GM23338 (cell line): ENCODE data around the gene MAZ. TPM values are rescaled to one million over a fixed set of nuclear protein-coding genes. Genes with fewer than 3 reads are reported as not detected.

Experiments used
- ATAC-seq: fragments of 200-7000 bp; cut with Tn5 transposase; 3 replicates; pipeline ENCODE4 v1.9.1; 2020
- DNase-seq: peaks from one replicate; pipeline ENCODE4 v3.0.0-alpha.2; 2015; ENCODE audit warnings: low spot score
- H2AFZ ChIP-seq: fragments of 200-600 bp; sonication (generic); 2 replicates; pipeline ENCODE4 v1.8.0; 2016; ENCODE audit warnings: antibody characterized with exemption, mild to moderate bottlenecking, moderate library complexity
- H3F3A ChIP-seq: fragments of 200-600 bp; sonication (generic); replicated peaks from 2 replicates; pipeline ENCODE4 v1.8.0; 2017; ENCODE audit warnings: antibody characterized with exemption, mixed run types, low read depth
- H3K27ac ChIP-seq: fragments of 200-600 bp; sonication (generic); 2 replicates; pipeline ENCODE4 v1.6.1; 2016; ENCODE audit warnings: low read depth
- H3K27me3 ChIP-seq: fragments of 200-600 bp; sonication (generic); 2 replicates; pipeline ENCODE4 v1.8.0; 2016; ENCODE audit warnings: mild to moderate bottlenecking, mixed run types, moderate library complexity; ENCODE audit not compliant: insufficient read depth
- H3K36me3 ChIP-seq: fragments of 200-600 bp; sonication (generic); 2 replicates; pipeline ENCODE4 v1.8.0; 2016; ENCODE audit warnings: mild to moderate bottlenecking; ENCODE audit not compliant: insufficient read depth
- H3K4me1 ChIP-seq: fragments of 200-600 bp; sonication (generic); 2 replicates; pipeline ENCODE4 v1.8.0; 2016; ENCODE audit warnings: mild to moderate bottlenecking, moderate library complexity; ENCODE audit not compliant: insufficient read depth
- H3K4me2 ChIP-seq: fragments of 200-600 bp; sonication (generic); 2 replicates; pipeline ENCODE4 v1.7.1; 2017; ENCODE audit warnings: mixed run types
- H3K4me3 ChIP-seq: fragments of 200-600 bp; sonication (generic); 2 replicates; pipeline ENCODE4 v1.6.1; 2016; ENCODE audit warnings: mixed run types
- H3K79me2 ChIP-seq: fragments of 200-600 bp; sonication (generic); replicated peaks from 2 replicates; pipeline ENCODE4 v1.8.0; 2017; ENCODE audit warnings: mild to moderate bottlenecking; ENCODE audit not compliant: insufficient read depth
- H3K9me2 ChIP-seq: fragments of 200-600 bp; sonication (generic); 2 replicates; pipeline ENCODE4 v1.8.0; 2017; ENCODE audit not compliant: insufficient read depth
- H4K20me1 ChIP-seq: fragments of 200-600 bp; sonication (generic); replicated peaks from 2 replicates; pipeline ENCODE4 v1.8.0; 2017; ENCODE audit warnings: mild to moderate bottlenecking; ENCODE audit not compliant: insufficient read depth
- H3K27ac Mint-ChIP-seq: 2 replicates; pipeline ENCODE4 v1.8.0; 2020; ENCODE audit warnings: inconsistent platforms, mild to moderate bottlenecking, moderate library complexity, mixed read lengths
- H3K27me3 Mint-ChIP-seq: 3 replicates; pipeline ENCODE4 v1.8.0; 2022; ENCODE audit warnings: low read depth, mild to moderate bottlenecking, moderate library complexity, mixed read lengths, inconsistent platforms; ENCODE audit not compliant: insufficient read depth, poor library complexity
- H3K36me3 Mint-ChIP-seq: 3 replicates; pipeline ENCODE4 v1.8.0; 2021; ENCODE audit warnings: low read depth, mild to moderate bottlenecking, inconsistent platforms, moderate library complexity, mixed read lengths
- H3K4me1 Mint-ChIP-seq: 3 replicates; pipeline ENCODE4 v1.8.0; 2020; ENCODE audit warnings: mild to moderate bottlenecking, inconsistent platforms, mixed read lengths
- H3K4me3 Mint-ChIP-seq: 3 replicates; pipeline ENCODE4 v1.8.0; 2021; ENCODE audit warnings: moderate library complexity, mild to moderate bottlenecking, inconsistent platforms, mixed read lengths
- H3K9me3 Mint-ChIP-seq: 3 replicates; pipeline ENCODE4 v1.8.0; 2020; ENCODE audit warnings: moderate library complexity, mild to moderate bottlenecking, inconsistent platforms, mixed read lengths
- CREB1 ChIP-seq: fragments of 250-450 bp; sonication (Bioruptor Pico); IDR thresholded peaks from 2 replicates; pipeline ENCODE4 v1.5.0; 2020; ENCODE audit warnings: low read depth, mild to moderate bottlenecking, moderate library complexity
- EZH2 ChIP-seq: fragments of 200-600 bp; sonication (generic); IDR thresholded peaks from one replicate; pipeline ENCODE4 v1.8.0; 2017; ENCODE audit warnings: antibody characterized with exemption, mild to moderate bottlenecking, low read depth; ENCODE audit not compliant: unreplicated experiment
- EZH2phosphoT487 ChIP-seq: fragments of 200-600 bp; sonication (generic); IDR thresholded peaks from one replicate; pipeline ENCODE4 v1.8.1; 2018; ENCODE audit warnings: antibody characterized with exemption; ENCODE audit not compliant: unreplicated experiment
- JUNB ChIP-seq: IDR thresholded peaks from one replicate; pipeline ENCODE4 v1.6.1; 2016; ENCODE audit warnings: antibody characterized with exemption; ENCODE audit not compliant: unreplicated experiment
- NANOG ChIP-seq: IDR thresholded peaks from 2 replicates; pipeline ENCODE4 v1.6.1; 2016; ENCODE audit warnings: antibody characterized with exemption, borderline replicate concordance
- POLR2AphosphoS5 ChIP-seq: IDR thresholded peaks from 2 replicates; pipeline ENCODE4 v1.6.1; 2016; ENCODE audit warnings: antibody characterized with exemption, low read depth
- STAT1 ChIP-seq: IDR thresholded peaks from one replicate; pipeline ENCODE4 v1.6.1; 2016; ENCODE audit warnings: antibody characterized with exemption; ENCODE audit not compliant: unreplicated experiment
- ZNF114 ChIP-seq: fragments of 250-450 bp; sonication (Bioruptor Pico); IDR thresholded peaks from 2 replicates; pipeline ENCODE4 v1.5.0; 2020; ENCODE audit warnings: mild to moderate bottlenecking, moderate library complexity
- ZNF331 ChIP-seq: fragments of 250-450 bp; sonication (Bioruptor Pico); IDR thresholded peaks from 2 replicates; pipeline ENCODE4 v1.5.0; 2020; ENCODE audit warnings: low read depth, mild to moderate bottlenecking, moderate library complexity
- polyA plus RNA-seq: library from polyadenylated mRNA; unstranded; fragments of >200 nt; fragmentation: Nextera tagmentation; extraction: Ambion mirVana; gene quantifications from 2 replicates; pipeline ENCODE4 v1.2.1, GENCODE V29; 2016
- total RNA-seq: library from RNA; depleted of rRNA; stranded (reverse); fragments of >200 nt; shearing (Covaris generic); gene quantifications from 2 replicates; pipeline ENCODE4 v1.2.3, GENCODE V29; 2014
- TF ChIP-seq, protein P1 (sequence below), 2 experiments: fragments of 200-600 bp in 1 of 2; sonication (generic) in 1 of 2; conservative IDR thresholded peaks; 2 replicates each; pipeline versions ENCODE4 v1.5.1 to v1.6.1; 2016 to 2017; ENCODE audit warnings: antibody characterized with exemption in 2 of 2, low read depth in 2 of 2, mild to moderate bottlenecking in 2 of 2, moderate library complexity in 1 of 2
- TF ChIP-seq, protein P2 (sequence below): IDR thresholded peaks from 2 replicates; pipeline ENCODE4 v1.6.1; 2016; ENCODE audit warnings: antibody characterized with exemption
- TF ChIP-seq, protein P3 (sequence below): fragments of 250-450 bp; sonication (Bioruptor Pico); IDR thresholded peaks from 2 replicates; pipeline ENCODE4 v1.5.0; 2020; ENCODE audit warnings: mild to moderate bottlenecking, moderate library complexity

The MAZ gene
- total and polyA plus RNA-seq, 2 experiments from 2014 or later = 155 to 270 TPM

DNA sequence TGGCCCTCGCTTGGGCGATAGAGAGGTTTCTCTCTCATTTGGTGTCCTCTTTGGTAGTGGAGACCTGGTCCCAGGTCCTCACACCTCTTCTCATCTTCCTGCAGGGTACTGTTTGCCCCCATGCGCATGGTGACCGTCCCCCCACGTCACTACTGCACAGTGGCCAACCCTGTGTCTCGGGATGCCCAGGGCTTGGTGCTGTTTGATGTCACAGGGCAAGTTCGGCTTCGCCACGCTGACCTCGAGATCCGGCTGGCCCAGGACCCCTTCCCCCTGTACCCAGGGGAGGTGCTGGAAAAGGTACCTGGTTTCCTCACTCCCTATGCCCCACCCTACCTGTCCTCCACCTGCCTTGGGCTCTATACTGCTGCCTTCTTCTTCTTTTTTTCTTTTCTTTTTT lies 24.4 kb downstream of the MAZ start (continued):
- TF ChIP-seq, protein P1, sequence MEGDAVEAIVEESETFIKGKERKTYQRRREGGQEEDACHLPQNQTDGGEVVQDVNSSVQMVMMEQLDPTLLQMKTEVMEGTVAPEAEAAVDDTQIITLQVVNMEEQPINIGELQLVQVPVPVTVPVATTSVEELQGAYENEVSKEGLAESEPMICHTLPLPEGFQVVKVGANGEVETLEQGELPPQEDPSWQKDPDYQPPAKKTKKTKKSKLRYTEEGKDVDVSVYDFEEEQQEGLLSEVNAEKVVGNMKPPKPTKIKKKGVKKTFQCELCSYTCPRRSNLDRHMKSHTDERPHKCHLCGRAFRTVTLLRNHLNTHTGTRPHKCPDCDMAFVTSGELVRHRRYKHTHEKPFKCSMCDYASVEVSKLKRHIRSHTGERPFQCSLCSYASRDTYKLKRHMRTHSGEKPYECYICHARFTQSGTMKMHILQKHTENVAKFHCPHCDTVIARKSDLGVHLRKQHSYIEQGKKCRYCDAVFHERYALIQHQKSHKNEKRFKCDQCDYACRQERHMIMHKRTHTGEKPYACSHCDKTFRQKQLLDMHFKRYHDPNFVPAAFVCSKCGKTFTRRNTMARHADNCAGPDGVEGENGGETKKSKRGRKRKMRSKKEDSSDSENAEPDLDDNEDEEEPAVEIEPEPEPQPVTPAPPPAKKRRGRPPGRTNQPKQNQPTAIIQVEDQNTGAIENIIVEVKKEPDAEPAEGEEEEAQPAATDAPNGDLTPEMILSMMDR (conservative IDR thresholded peaks at IDR 0.05; ENCODE audit: low read depth in 2 of 2) = no peak

DNA sequence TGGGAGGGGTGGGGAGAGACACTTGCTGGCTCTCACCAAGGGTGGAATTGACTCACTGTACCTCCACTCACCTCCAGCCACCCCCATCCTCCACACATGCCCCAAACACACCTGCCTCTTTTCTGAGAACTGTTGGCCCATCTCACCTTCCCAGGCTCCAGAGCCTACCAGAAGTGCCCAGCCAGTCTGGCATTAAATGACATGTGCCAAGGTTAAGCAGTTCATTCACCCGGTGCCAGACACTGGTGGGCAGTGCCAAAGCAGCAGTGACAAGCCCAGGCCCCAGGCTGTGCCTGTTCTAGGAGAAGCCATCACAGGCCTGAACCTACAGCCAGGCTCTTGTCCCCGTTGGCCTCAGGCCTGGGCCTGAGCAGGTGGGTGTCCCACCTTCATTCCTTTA lies 25.2 kb downstream of the MAZ start:
- no peak overlapping the region for H3K4me2 ChIP-seq
- Mint-ChIP-seq H3K4me3 (no peak overlapping the region), H3K27me3 (peaks cover 2% of the 10 kb centered on the region), H3K4me1 (peaks cover 3% of the 10 kb centered on the region; the same call in 1 of the 3 replicates), H3K36me3 (no peaks in the 10 kb centered on the region), H3K27ac (no peak overlapping the region), H3K9me3 (no peaks in the 10 kb centered on the region)
- H3K4me1 ChIP-seq = no peaks in the 10 kb centered on the region
- DNase-seq = no peak
- H3K4me3 ChIP-seq = no peak overlapping the region
- no peaks in the 10 kb centered on the region for H4K20me1 ChIP-seq
- no peaks in the 10 kb centered on the region for H3K36me3 ChIP-seq
- H3K27me3 ChIP-seq = no peaks in the 10 kb centered on the region
- no peak overlapping the region for H2AFZ ChIP-seq
- H3K27ac ChIP-seq = no peak overlapping the region
- no peaks in the 10 kb centered on the region for H3K9me2 ChIP-seq
- no peaks in the 10 kb centered on the region for H3K79me2 ChIP-seq
- no peak for ATAC-seq
- no peaks in the 10 kb centered on the region; the same call in 1 of the 2 replicates for H3F3A ChIP-seq
- TF ChIP-seq EZH2phosphoT487 (no peak), CREB1 (CRISPR knock-in tag) (no peak), EZH2 (no peak), JUNB (no peak), STAT1 (no peak), ZNF114 (CRISPR knock-in tag) (no peak), ZNF331 (CRISPR knock-in tag) (no peak), NANOG (no peak), POLR2AphosphoS5 (no peak)
- TF ChIP-seq, protein P2, sequence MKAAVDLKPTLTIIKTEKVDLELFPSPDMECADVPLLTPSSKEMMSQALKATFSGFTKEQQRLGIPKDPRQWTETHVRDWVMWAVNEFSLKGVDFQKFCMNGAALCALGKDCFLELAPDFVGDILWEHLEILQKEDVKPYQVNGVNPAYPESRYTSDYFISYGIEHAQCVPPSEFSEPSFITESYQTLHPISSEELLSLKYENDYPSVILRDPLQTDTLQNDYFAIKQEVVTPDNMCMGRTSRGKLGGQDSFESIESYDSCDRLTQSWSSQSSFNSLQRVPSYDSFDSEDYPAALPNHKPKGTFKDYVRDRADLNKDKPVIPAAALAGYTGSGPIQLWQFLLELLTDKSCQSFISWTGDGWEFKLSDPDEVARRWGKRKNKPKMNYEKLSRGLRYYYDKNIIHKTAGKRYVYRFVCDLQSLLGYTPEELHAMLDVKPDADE = no peak
- TF ChIP-seq, protein P1 (conservative IDR thresholded peaks at IDR 0.05; ENCODE audit: low read depth in 2 of 2) = no peak
- TF ChIP-seq, protein P3, sequence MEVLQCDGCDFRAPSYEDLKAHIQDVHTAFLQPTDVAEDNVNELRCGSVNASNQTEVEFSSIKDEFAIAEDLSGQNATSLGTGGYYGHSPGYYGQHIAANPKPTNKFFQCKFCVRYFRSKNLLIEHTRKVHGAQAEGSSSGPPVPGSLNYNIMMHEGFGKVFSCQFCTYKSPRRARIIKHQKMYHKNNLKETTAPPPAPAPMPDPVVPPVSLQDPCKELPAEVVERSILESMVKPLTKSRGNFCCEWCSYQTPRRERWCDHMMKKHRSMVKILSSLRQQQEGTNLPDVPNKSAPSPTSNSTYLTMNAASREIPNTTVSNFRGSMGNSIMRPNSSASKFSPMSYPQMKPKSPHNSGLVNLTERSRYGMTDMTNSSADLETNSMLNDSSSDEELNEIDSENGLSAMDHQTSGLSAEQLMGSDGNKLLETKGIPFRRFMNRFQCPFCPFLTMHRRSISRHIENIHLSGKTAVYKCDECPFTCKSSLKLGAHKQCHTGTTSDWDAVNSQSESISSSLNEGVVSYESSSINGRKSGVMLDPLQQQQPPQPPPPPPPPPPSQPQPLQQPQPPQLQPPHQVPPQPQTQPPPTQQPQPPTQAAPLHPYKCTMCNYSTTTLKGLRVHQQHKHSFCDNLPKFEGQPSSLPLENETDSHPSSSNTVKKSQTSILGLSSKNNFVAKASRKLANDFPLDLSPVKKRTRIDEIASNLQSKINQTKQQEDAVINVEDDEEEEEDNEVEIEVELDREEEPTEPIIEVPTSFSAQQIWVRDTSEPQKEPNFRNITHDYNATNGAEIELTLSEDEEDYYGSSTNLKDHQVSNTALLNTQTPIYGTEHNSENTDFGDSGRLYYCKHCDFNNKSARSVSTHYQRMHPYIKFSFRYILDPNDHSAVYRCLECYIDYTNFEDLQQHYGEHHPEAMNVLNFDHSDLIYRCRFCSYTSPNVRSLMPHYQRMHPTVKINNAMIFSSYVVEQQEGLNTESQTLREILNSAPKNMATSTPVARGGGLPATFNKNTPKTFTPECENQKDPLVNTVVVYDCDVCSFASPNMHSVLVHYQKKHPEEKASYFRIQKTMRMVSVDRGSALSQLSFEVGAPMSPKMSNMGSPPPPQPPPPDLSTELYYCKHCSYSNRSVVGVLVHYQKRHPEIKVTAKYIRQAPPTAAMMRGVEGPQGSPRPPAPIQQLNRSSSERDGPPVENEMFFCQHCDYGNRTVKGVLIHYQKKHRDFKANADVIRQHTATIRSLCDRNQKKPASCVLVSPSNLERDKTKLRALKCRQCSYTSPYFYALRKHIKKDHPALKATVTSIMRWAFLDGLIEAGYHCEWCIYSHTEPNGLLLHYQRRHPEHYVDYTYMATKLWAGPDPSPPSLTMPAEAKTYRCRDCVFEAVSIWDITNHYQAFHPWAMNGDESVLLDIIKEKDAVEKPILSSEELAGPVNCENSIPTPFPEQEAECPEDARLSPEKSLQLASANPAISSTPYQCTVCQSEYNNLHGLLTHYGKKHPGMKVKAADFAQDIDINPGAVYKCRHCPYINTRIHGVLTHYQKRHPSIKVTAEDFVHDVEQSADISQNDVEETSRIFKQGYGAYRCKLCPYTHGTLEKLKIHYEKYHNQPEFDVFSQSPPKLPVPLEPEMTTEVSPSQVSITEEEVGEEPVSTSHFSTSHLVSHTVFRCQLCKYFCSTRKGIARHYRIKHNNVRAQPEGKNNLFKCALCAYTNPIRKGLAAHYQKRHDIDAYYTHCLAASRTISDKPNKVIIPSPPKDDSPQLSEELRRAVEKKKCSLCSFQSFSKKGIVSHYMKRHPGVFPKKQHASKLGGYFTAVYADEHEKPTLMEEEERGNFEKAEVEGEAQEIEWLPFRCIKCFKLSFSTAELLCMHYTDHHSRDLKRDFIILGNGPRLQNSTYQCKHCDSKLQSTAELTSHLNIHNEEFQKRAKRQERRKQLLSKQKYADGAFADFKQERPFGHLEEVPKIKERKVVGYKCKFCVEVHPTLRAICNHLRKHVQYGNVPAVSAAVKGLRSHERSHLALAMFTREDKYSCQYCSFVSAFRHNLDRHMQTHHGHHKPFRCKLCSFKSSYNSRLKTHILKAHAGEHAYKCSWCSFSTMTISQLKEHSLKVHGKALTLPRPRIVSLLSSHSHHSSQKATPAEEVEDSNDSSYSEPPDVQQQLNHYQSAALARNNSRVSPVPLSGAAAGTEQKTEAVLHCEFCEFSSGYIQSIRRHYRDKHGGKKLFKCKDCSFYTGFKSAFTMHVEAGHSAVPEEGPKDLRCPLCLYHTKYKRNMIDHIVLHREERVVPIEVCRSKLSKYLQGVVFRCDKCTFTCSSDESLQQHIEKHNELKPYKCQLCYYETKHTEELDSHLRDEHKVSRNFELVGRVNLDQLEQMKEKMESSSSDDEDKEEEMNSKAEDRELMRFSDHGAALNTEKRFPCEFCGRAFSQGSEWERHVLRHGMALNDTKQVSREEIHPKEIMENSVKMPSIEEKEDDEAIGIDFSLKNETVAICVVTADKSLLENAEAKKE (CRISPR knock-in tag) = no peak
